Measurements from ENCODE around the gene SPATA6.
"Not testable (repeated sequence)": the region's sequence is repeated elsewhere in the genome, so short reads cannot be mapped to it uniquely, and the experiment has no call there.

SPATA6 gene

DNA sequence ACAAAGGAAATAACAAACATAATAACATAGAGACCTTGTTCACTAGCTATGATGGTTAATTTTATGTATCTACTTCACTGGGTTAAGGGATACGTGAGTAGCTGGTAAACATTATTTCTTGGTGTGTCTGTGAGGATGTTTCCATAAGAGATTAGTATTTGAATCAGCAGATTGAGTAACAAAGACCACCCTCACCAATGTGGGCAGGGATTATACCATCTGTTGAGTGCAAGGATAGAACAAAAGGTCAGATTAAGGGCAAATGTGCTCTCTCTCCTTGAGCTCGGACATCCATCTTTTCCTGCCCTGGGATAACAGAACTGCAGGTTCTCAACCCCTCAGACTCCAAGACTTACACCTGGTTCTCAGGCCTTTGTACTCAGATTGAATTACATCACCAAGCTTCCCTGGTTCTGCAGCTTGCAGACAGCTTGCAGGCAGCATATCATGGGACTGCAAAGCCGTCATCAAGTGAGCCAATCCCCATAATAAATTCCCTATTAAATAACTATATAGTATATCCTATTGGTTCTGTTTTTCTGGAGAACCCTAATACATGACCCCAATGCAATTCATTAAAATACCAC is 9.2 kb downstream of the SPATA6 start:
- DNase-seq (ENCODE audit: low read depth in 2 of 2): no peak

DNA sequence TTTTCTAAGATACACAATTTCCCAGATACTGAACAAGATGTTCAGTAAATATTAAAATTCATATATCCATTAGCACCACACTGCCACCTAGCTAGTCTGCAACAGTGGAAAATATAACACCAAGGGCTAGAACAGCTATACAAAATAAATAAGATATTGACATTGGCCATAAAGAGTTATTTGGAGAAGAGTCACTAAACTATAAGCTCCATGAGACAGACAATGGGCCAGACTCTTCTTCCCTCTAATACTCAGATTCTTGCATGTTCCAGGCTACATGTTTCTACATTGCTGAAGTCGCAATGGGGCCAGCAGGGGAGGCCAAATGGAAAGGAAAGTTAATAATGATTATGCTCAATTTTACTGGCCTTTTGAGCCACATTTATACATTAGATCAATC is 21.5 kb downstream of the SPATA6 start:
- no peak for DNase-seq (ENCODE audit: low read depth in 2 of 2)

DNA sequence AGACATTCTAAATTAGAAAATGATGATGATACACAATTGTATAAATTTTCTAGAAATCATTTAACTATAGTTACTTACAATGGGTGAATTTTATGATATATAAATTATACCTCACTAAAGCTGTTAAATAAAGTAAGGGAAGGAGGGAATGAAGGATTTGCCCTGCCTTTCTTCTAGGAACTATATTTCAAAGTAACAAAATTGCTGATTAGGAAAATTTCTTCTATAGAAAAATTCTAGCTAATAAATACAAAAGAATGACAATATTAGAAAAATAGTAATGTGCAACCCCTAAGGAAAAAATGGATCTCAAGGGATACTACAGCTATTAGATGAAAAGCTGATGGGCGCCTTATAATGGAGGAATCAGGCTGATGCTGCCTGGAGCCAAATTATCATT is 23.1 kb downstream of the SPATA6 start:
- DNase-seq (ENCODE audit: low read depth in 2 of 2): no peak

DNA sequence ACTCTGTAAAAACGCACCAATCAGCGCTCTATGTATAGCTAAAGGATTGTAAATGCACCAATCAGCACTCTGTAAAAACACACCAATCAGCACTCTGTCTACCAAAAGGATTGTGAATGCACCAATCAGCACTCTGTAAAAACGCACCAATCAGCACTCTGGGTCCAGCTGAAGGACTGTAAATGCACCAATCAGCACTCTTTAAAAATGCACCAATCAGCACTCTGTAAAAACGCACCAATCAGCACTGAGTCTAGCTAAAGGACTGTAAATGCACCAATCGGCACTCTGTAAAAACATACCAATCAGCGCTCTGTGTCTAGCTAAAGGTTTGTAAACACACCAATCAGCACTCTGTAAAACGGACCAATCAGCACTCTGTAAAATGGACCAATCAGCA is 27.8 kb downstream of the SPATA6 start:
- not testable (repeated sequence) for DNase-seq (ENCODE audit: low read depth in 2 of 2)

DNA sequence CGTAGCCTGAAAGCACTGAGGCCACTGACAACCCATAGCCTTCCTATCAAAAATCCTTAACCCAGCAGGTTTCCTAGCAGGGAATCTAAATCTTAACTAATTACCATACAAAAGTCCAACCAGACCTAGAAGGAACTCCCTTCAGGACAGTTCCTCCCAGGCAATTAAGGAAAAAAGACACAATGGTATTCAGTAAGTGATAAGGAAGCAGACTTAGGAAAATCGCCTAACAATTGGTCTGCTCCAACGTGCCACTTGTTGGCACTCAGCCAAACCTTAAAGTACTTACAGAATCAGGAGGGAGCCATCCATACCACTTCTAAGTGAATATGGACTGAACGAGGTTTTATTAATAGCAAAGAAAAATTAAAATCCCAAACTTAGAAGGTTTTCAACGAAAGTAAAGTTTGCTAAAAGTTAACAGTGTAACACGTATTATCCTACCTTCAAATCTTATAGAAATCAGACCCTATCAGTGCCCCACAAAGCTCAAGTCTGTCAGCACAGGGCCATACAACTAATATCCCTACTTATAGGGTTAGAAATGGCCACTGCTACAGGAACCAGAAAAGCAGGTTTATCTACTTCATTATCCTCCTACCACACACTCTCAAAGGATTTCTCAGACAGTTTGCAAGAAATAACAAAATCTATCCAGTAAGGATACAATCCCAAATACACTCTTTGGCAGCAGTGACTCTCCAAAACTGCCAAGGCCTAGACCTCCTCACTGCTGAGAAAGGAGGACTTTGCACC is 29.0 kb downstream of the SPATA6 start:
- DNase-seq (ENCODE audit: low read depth in 2 of 2): no peak

DNA sequence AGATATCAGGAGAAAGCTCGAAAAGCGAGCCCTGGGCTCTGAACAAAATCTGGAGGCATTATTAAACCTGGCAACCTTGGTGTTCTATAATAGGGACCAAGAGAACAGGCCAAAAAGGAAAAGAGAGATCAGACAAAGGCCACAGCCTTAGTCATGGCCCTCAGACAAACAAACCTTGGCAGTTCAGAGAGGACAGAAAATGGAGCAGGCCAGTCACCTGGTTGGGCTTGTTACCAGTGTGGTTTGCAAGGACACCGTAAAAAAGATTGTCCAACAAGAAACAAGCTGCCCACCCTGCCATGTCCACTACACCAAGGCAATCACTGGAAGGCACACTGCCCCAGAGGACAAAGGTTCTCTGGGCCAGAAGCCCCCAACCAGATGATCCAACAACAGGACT is 31.2 kb downstream of the SPATA6 start:
- DNase-seq (ENCODE audit: low read depth in 2 of 2): not testable (repeated sequence)

DNA sequence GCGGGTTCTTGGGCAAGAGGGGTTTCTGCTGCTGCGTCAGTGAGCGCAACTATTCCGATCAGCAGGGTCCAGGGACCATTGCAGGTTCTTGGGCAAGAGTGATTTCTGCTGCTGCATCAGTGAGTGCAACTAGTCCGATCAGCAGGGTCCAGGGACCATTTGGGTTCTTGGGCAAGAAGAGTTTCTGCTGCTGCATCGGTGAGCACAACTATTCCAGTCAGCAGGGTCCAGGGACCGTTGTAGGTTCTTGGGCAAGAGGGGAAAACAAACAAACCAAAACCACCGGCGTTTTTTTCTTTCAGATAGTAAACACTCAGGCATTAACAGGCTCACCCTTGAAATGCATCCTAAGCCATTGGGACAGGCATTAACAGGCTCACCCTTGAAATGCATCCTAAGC is 32.6 kb downstream of the SPATA6 start:
- DNase-seq (ENCODE audit: low read depth in 2 of 2): no peak

DNA sequence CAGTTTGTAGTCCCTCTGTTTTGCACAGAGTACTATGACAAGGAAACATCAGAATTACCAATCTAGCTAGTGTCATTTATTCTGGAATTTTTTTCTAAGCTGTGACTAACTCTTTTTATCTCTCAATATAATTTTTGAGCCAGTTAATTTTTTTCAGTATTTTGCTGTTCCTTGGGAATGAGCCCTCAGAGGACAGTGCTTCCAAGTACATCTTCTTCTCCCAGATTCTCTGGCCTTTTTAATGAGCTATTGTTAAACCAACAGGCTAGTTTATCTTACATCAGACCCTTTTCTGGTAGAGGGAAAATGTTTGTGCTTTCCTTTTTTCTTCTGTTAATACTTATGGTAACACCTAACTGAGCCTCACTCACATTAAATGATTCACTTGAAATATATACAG is 34.6 kb downstream of the SPATA6 start:
- not testable (repeated sequence) for DNase-seq (ENCODE audit: low read depth in 2 of 2)

DNA sequence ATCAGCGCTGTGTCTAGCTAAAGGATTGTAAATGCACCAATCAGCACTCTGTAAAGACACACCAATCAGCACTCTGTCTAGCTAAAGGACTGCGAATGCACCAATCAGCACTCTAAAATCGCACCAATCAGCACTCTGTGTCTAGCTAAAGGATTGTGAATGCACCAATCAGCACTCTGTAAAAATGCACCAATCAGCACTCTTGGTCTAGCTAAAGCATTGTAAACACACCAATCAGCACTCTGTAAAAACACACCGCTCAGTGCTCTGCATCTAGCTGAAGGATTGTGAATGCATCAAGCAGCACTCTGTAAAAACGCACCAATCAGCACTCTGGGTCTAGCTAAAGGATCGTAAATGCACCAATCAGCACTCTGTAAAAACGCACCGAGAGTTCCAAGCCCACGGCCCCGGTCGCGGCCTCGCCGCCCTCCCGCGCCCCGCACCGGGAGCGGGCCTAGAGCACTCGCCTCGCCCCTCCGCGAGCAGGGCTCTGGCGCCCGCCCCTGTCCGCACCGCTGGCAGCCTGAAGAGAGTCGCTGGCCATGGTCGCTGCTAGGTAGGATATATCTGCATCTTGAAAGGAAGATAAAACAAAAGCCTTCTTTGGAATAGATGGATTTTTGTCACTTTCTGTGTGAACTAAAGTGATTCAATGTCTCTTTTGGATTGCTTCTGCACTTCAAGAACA is 36.5 kb downstream of the SPATA6 start:
- DNase-seq (ENCODE audit: low read depth in 2 of 2): not testable (repeated sequence)

DNA sequence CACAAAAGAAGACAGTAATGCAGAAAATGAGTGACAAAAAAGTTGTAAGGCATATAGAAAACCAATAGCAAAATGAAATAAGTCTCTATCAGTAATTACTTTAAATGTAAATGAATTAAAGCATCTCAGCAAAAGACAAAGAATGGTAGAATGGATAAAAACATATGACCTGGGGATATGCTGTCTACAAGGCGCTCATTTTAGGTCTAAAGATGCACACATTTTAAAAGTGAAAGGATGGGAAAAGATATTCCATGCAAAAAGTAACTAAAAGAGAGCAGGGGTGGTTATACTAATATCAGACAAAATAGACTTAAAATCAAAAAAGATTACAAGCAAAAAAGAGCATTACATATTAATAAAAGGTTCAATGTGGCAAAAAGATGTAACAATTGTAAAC is 41.2 kb downstream of the SPATA6 start:
- no peak for DNase-seq (ENCODE audit: low read depth in 2 of 2)

DNA sequence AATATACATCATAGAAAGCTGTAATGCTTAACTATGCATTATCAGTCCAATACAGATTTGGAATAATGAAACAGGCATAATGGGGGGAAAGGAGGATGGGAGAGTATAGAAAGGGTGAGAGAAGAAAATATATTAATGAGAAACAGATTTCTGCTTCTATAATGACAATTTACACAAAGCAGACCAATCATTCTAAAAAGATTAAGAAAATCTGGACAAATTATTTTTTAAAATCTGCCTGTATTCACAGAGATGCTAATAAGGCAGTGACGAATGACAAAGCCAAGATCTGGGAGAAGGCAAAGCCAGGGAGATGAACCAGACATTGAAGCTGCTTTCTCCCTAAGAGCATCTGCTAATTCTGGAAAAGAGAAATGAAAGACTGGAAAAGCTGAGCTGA is 50.0 kb downstream of the SPATA6 start:
- no peak for DNase-seq (ENCODE audit: low read depth in 2 of 2)

DNA sequence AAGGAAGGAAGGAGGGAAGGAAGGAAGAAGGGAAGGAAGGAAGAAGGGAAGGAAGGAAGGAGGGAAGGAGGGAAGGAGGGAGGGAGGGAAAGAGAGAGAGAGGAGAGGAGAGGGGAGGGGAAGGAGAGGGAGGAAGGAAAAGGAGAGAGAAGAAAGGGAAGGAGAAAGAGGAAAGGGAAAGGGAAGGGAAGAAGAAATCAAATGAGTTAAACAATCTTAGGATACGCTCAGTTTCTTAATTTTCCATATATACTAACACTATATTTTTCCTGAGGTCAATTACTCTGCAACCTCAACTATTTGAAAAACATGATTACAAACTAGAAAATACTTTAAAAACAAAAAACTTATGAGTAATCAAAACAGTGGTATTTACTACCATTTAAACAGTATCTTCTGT is 53.3 kb downstream of the SPATA6 start:
- DNase-seq (ENCODE audit: low read depth in 2 of 2): no peak

DNA sequence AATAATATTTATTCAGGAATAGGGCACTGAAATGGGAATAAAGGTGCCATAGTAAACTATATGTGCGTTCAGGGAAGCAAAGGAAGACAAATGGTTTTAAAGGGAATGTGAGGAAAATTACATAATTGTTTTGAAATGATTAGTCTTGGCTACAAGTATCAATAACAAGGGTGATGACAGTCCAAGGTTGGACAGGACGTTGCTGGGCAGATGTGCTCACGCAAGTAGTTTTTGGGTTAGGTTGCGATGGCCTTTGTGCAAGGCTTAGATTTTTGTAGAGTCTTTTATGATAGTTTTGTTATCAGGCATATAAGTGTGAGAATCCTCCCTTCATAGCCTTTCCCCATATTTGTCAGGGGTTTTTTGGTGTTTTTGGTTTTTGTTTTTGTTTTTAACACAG is 57.0 kb downstream of the SPATA6 start:
- DNase-seq (ENCODE audit: low read depth in 2 of 2): no peak

DNA sequence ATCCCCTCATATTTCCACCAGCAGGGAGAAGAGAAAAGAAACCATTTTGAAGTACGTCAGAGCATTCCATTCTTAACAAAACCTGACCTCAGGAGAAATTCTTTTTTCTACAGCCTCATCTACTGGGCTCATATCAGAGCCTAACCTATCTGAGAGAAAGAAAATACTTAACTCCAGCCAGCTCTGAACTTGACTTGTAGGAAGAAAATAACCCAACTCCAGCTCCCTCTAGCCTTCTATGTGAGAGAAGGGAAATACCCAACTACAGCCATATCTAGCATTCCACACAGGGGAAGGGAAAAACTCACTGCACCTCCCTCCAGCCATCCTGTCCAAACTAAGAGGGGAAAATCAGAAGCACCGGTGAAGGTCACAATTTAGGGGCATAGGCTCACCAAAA is 57.7 kb downstream of the SPATA6 start:
- no peak for DNase-seq (ENCODE audit: low read depth in 2 of 2)

DNA sequence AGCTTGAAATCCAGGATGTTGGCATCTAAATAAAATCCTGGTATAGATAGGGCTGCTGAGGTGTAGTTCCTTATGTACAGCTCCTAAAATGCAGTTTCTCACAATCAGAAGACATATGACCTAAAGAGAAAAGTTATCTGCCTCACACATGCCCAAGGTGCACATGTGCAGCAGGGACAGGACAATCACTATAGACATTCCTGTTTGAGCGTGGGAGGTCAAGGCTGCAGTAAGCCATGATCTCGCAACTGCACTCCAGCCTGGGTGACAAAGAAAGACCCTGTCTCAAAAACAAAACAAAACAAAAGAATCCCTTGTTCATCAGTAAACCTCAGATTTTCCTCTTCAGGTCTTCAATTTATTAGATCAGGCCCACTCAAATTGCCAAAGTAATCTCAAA is 66.1 kb downstream of the SPATA6 start:
- no peak for DNase-seq (ENCODE audit: low read depth in 2 of 2)

DNA sequence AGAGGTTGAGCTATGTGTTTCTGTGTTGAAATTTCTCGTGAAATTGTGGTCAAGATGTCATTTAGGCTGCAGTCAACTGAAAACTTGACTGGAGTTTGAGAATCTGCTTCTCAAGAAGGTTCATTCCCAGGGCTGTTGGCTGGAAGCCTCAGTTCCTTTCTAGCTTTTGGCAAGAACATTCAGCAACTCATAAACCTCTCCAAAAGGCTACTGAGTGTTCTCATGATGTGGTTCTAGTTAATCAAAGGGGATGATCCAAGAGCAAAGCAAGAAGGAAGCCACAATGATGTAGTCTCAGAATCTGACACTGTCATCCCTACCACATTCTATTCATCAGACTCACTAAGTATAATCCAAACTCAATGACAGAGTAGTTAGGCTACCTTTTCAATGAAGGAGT is 66.6 kb downstream of the SPATA6 start:
- DNase-seq (ENCODE audit: low read depth in 2 of 2): no peak

DNA sequence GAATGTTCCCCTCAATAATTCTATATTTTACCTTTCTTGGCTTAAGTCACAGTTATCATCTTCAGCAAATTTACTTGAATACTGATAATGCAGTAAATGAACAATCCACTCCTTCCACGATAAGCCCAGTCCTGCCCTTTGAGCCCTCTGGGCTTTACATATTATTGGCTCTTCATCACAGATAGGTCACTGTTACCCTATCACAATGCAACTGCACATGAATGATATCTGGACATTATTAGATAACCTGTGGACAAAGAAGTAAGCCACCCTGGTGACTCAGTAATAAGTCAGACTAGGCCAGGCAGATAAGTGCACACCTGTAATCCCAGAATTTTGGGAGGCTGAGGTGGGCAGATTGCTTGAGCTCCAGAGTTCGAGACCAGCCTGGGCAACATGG is 69.4 kb downstream of the SPATA6 start:
- no peak for DNase-seq (ENCODE audit: low read depth in 2 of 2)

DNA sequence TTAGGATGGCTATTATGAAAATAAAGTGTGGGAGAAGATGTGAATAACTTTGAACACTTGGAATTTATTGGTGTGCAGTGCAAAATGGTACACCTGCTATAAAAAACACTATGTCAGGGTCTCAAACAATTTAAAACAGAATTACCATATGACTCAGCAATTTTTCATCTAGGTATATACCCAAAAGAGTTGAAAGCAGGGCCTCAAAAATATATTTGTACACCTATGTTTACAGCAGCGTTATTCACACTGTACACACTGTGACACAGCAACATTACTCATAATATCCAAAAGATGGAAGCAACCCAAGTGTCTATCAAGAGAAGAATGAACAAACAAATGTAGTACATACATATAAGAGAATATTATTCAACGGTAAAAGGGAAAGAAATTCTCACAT is 75.8 kb downstream of the SPATA6 start:
- DNase-seq (ENCODE audit: low read depth in 2 of 2): no peak

DNA sequence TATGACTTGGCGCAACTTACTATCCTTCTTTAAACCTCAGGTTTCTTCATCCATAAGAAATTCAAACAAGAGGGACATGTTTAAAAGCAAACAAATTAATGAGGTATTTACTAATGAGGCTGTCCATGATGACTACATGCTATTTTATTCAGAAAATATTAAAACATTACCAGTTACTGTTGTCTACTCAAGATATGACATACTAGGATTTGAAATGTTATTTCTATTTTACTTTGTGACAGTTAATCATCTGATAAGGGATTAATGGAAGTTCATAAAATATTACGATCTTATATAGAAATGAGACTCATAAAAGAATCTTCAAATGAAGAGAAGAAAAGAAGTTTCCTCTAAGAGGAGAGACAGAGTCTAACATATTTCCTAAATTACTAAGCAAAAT is 80.1 kb downstream of the SPATA6 start:
- DNase-seq (ENCODE audit: low read depth in 2 of 2): no peak

DNA sequence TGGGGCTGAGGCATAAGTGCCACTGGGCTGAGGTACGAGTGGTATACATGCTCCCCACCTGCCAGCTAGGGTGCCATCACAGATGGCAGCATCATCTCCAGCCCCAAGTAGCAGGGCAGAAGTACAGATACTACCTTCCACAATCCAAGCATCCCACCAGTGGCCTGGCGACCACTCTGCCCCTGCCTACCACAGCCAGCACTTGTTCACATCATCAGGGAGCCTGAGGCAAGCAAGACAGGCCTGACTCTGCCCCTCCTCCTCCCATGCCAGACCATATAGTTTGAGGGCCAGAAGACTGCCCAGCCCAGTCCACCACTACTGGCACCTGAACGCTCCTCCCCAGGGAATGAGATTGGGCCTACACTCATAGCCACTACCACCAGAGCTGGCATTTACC is 84.6 kb downstream of the SPATA6 start:
- no peak for DNase-seq (ENCODE audit: low read depth in 2 of 2)

DNA sequence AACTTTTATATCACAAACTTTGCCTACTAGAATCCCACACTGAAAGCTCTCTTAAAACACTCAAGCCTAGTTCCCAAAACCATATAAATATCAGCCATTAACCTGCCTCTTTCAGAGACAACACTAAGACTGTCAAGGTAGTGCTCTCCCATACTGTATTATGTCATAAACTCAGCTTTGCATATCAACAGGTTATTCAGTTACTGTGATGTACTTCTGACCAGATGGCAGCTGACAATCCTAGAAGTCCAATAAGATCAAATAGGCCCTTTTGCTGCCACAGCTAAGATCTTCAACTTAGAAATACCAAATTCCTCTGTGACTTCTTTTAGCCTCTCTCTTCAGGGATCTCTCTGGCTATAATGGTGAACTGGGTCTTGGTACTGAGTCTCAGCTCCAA is 97.2 kb downstream of the SPATA6 start:
- no peak for DNase-seq (ENCODE audit: low read depth in 2 of 2)

DNA sequence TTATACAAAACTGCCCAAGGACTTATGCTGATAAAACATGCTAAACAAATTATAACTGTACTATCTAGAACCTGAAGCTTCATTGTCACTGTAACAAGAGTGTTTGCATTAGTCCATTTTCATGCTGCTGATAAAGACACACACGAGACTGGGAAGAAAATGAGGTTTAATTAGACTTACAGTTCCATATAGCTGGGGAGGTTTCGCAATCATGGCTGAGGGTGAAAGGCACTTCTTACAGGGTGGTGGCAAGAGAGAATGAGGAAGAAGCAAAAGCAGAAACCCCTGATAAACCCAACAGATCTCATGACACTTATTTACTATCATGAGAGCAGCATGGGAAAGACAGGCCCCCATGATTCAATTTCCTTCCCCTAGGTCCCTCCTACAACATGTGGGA is 100.4 kb downstream of the SPATA6 start:
- DNase-seq (ENCODE audit: low read depth in 2 of 2): no peak

DNA sequence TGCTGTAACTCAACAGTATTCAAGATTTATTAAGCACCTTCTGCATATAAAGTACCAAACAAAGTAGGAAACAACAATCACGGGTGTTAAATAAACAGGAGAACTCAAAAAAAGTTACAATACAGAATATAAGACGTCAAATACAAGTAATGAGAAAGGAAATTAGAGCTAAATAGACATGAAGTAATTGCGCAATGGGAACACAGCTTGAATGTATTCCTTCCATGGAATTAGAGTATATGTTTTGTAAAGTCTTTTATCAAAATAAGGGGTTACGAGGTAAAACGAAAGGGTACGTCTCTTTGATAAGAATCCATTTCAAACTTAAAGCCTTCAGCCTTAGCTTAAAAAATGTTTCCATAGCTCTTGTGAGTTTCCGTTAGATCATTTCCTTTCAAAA is 109.1 kb downstream of the SPATA6 start:
- DNase-seq (ENCODE audit: low read depth in 2 of 2): no peak

Measured in activated CD8-positive, alpha-beta memory T cell treated with anti-CD3 and anti-CD28 coated beads for 4 hours (primary cell).